IPS-NIHi7 (cell line): Measurements from ENCODE around the gene POLR3G.

Experiments used
- DNase-seq: peaks from one replicate; pipeline ENCODE4 v3.0.0; 2012; ENCODE audit warnings: mixed read lengths; ENCODE audit errors: extremely low spot score

The POLR3G gene, protein sequence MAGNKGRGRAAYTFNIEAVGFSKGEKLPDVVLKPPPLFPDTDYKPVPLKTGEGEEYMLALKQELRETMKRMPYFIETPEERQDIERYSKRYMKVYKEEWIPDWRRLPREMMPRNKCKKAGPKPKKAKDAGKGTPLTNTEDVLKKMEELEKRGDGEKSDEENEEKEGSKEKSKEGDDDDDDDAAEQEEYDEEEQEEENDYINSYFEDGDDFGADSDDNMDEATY

DNA sequence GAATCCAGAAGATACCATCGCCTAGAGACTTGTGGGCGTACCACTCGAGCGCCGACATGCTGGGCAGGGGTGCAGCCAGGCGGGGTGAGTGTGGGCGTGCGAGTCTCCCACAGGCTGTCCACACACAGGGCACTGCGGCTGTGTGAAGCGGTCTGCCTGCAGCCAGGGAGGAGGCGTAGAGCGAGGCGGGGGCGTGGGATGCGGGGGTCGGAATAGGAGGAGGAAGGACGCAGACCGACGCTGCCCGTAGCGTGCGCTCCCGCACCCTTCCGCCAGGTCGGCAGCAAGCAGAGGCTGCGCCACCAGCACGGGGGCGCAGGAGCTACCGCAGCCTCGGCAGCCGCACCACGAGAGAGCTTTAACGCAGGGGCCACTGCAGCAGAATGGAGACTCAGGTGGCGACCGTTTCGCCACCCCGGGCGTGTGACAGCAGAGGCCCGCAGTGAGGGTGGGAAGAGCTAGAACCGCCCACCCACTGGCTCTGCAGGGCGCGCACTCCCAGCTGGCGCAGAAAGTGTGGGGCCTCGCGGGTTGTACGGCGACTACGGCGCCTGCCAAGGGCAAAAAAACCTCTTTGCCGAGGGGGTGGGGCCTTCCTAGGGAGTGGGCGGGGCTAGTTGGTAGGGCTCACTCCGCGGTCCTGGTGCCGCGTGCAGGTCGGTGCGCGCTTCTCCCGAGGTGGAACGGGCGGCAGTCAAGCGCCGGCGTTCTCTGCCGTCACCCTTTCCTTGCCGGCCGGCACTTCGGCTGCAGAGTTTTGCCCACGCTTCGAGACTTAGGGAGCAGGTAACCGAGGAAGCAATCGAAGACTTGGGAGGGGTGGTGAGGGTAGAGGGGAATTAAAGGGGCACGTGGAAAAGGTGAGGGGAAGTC lies at the start of gene POLR3G, which contains the start of gene MBLAC2:
Gene POLR3G (plus strand): TSS at position 630 of the 873 bp plus-strand sequence. CDS start 10,704 bp downstream, outside the sequence.
Gene MBLAC2 (minus strand): TSS at position 537 of the 873 bp plus-strand sequence. CDS start 479 bp downstream, at position 58.
- peak; percentile 93 for DNase-seq

GRCh38 chr5:90434116-90434714 lies 40.4 kb upstream of the POLR3G start:
- peak; percentile 50 for DNase-seq

DNA sequence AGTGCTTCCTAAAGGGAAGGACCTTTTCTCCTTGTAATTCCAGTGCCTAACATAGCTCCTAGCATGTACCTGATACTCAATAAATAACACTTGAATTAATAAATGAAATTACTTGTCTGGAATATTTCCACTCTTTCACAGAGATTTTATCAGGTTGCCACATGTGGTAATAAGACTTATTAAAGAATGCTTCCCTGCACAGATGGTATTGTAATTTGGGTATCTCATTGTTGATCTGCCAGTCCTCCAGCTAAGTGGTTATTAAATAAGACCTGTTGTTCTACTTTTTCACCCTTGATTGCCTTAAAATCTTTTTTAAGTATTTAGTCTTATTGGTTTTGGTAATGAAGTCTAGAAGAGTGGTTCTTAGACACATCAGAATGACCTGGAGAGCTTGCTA lies 37.0 kb upstream of the POLR3G start:
- no peak for DNase-seq

DNA sequence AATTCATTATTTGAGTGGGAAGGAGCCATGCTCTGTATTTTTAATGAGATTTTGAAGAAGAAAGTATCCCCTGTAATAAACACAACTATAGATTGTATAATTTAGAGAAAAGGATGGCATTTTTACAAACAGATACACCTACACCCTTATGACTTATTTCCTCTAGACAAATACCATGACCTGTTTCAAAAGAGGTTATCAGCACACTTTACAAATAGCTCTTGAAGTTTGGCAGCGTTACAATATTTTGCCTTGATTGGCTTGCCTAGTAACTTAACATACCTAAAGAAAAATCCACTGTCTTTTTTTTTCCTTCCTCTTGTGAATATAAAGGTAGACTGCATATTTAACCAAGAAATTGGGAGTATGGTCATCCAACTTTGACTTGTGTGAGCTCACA lies 36.6 kb upstream of the POLR3G start:
- no peak for DNase-seq

GRCh38 chr5:90440644-90441043 lies 34.0 kb upstream of the POLR3G start:
- no peak for DNase-seq

GRCh38 chr5:90446961-90447360 lies 27.7 kb upstream of the POLR3G start:
- no peak for DNase-seq

DNA sequence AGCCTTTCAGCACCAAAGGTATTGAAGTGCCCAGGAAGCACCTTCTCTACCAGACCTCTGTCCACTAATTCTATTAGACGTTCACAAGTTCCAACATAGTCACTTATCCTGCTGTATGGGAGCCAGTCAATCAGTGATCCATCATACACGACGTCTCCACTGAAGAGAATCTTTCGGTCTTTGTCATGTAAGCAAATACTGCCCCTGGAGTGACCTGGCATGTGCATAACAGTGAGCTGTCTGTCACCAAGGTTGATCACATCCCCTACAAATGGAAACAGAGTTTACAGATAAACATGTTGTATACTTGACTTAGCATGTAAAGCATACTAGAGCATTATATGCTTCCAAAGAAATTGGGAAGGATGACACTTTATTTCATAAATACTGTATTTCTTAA lies 13.4 kb upstream of the POLR3G start:
- no peak for DNase-seq

GRCh38 chr5:90472783-90473395 lies 1.8 kb upstream of the POLR3G start:
- no peak for DNase-seq

GRCh38 chr5:90473396-90474234 lies 1.0 kb upstream of the POLR3G start:
- DNase-seq: peak; percentile 38

- DNase-seq: no peak
These were observed 844 bp downstream of the POLR3G start for GRCh38 chr5:90475436-90475980.

DNA sequence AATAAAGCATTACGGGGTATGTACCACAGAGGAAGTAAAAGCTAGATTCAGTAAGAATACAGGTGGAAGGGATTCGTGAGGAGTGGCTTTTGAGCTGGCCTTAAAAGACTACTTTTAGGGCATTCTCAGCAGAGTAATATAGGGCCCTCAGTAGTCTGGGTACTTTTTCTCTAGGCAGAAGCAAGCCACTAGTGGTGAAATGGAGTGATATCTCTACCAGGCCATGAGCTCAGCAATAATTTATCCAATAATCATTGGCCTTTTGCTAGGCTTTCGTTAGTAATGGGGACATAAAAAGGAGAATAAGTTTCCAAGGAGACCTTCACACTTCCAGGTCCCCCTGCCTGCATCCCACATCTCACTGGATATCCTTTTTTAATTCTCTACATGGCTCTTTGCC lies 1.7 kb downstream of the POLR3G start:
- no peak for DNase-seq

DNA sequence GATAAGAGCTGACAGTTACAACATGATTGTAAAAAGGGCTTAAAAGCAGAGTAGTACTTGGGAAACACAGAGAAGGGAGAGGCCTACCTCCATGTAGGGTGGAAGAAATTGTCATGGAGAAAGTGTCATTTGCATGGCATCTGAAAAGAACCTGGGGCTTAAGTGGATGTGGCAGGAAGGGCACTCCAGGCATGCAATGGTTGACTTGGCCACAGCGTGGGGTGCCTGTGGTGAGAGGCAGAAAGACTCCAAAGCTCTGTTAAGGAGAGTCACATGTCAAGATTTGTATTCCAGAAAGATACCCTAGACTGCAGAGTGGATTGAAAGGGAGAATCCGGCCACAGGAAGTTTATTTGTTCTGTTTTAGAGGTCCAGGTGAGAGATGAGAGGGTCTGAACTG lies 2.4 kb downstream of the POLR3G start:
- peak; percentile 52 for DNase-seq

DNA sequence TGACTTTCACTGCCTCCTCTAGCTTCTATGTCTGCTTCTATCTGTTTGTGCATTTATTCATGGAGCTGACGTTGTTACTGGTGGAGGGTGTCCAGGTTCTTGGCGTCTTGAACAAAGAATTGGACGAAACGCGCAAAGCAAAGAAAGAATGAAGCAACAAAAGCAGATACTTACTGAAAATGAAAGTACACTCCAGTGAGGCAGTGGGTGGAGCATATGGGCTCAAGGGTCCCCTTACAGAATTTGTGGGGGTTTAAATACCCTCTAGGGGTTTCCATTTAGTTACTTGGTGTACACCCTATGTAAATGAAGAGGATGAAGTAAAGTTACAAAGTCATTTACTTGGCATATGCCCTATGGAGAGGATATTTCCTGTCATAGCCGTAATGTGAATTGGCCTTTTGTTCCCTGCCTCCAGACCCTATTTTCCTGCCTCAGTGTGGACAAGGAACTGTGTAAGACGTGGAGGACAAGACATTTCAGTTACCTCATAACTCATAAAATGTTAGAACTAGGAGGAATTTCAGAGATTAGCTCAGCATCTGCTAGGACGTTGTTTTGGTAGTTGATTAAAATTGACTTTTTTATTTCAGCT lies 3.1 kb downstream of the POLR3G start:
- DNase-seq: no peak

- no peak for DNase-seq
These were observed 5.1 kb downstream of the POLR3G start for GRCh38 chr5:90479611-90480385.

DNA sequence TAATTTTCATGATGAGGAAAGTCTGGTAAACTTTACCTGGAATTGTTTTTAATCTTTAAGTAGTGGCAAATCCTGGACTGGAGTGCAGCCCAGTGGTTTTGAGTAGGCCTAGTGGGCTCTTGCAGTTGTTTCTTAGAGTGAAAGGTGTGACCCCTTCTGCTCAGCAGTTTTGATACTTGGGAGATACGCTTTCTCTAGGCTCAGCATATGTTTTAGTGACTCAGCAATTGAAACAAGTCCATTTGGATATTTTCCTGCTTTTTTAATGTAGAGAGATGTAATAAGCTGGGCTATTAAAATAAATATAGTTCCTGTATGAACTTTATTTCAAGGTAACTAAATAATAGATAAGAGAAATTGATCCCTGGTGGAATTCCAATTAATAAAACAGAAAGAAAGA lies 6.0 kb downstream of the POLR3G start:
- no peak for DNase-seq

- DNase-seq: no peak
These were observed 8.5 kb downstream of the POLR3G start for GRCh38 chr5:90483206-90483605.

GRCh38 chr5:90484540-90484939 lies 9.9 kb downstream of the POLR3G start:
- no peak for DNase-seq

DNA sequence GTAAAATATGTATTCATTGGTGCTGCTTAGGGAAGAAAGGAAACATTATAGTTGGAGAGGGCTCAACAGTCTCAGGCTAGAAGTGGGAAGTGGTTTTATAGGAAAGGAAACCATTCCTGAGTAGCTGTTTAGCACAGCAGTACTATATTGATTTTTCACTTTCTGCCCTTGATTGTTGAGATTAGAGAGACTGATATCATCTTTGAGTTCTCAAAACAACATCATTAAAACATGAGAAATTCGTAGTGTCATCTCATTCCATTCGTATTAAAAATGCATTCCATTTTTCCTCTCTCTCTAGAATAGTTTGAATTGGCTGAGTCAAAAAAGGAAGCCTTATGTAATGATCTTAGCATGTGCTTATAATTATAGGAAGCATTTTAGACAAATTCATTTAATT lies 14.1 kb downstream of the POLR3G start:
- no peak for DNase-seq

GRCh38 chr5:90494043-90494442 lies 19.4 kb downstream of the POLR3G start:
- no peak for DNase-seq

DNA sequence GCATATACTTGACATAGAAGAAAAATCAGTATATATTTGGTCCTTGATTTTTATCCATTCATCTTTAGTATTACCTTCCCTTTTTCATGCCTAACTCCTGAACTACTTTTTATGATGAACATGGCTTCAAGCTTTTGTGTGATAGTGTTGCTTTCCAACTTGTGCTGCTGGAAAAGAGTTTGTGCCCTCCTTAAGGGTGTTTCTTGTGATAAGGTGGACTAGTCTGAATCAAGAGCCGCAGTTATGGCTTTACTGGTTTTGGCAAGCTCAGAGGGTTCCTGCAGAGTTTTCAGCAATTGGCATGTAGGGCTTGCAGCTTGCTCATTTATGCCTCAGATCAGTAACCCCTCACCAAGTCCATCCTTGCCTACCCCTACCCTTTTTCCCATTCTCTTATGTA lies 20.5 kb downstream of the POLR3G start:
- DNase-seq: no peak
